HEK293 (cell line): ENCODE results near the gene PCDHGC4.

Source experiments
- CTCF ChIA-PET: fragments of 350-600 bp; formaldehyde crosslinking; extraction: SDS; loops from one replicate; lab custom pipeline; 2021; ENCODE audit warnings: antibody characterized with exemption; lab: Yijun Ruan, JAX
- POLR2A ChIA-PET: fragments of 300-600 bp; formaldehyde crosslinking; extraction: SDS; loops from one replicate; lab custom pipeline; 2020; ENCODE audit warnings: antibody characterized with exemption, inconsistent platforms; lab: Yijun Ruan, JAX
- H3K27ac ChIP-seq: fragments of 200-500 bp; sonication (Bioruptor generic); 2 replicates; pipeline ENCODE4 v1.5.1; 2014; ENCODE audit warnings: low read depth, low read length, control low read depth, inconsistent platforms; ENCODE audit errors: extremely low read depth
- H3K36me3 ChIP-seq, 2 experiments: fragments of 200-500 bp in 1 of 2; sonication (Bioruptor generic) in 1 of 2; 1 replicate in 1 of 2; 2 replicates in 1 of 2; pipeline ENCODE4 v1.5.1; 2014 to 2017; ENCODE audit warnings: inconsistent platforms in 2 of 2, low read length in 2 of 2; ENCODE audit not compliant: control insufficient read depth in 2 of 2, insufficient read depth in 1 of 2
- H3K4me1 ChIP-seq: fragments of 200-500 bp; sonication (Bioruptor generic); 2 replicates; pipeline ENCODE4 v1.5.1; 2014; ENCODE audit warnings: mild to moderate bottlenecking, low read length, inconsistent platforms; ENCODE audit not compliant: control insufficient read depth, insufficient read depth
- H3K4me3 ChIP-seq: 2 replicates; pipeline ENCODE4 v1.5.1; 2011; ENCODE audit warnings: low read depth, mild to moderate bottlenecking, control low read depth, low read length, moderate library complexity
- H3K9me3 ChIP-seq: fragments of 200-500 bp; sonication (Bioruptor generic); 2 replicates; pipeline ENCODE4 v1.5.1; 2014; ENCODE audit warnings: low read depth, low read length, inconsistent platforms; ENCODE audit not compliant: control insufficient read depth, insufficient read depth
- GFI1B ChIP-seq: fragments of 450-650 bp; formaldehyde crosslinking; IDR thresholded peaks from 2 replicates; pipeline ENCODE4 v1.5.1; 2016; ENCODE audit warnings: missing biosample characterization, missing genetic modification characterization
- SETDB1 ChIP-seq: IDR thresholded peaks from one replicate; pipeline ENCODE4 v1.6.1; 2017; ENCODE audit warnings: mild to moderate bottlenecking, low read length, moderate library complexity, mixed read lengths; ENCODE audit not compliant: insufficient read length
- ZBTB20 ChIP-seq: fragments of 450-650 bp; formaldehyde crosslinking; IDR thresholded peaks from 2 replicates; pipeline ENCODE4 v1.5.1; 2016; ENCODE audit warnings: missing biosample characterization, missing genetic modification characterization
- ZBTB21 ChIP-seq: fragments of 450-650 bp; formaldehyde crosslinking; IDR thresholded peaks from 2 replicates; pipeline ENCODE4 v1.5.1; 2017; ENCODE audit warnings: missing biosample characterization, missing genetic modification characterization
- ZFHX2 ChIP-seq: fragments of 450-650 bp; formaldehyde crosslinking; conservative IDR thresholded peaks from 2 replicates; pipeline ENCODE4 v1.5.1; 2016; ENCODE audit warnings: missing biosample characterization, missing genetic modification characterization
- ZNF133 ChIP-seq: fragments of 450-650 bp; formaldehyde crosslinking; IDR thresholded peaks from 2 replicates; pipeline ENCODE4 v1.5.1; 2016; ENCODE audit warnings: missing biosample characterization, missing genetic modification characterization
- ZNF175 ChIP-seq: fragments of 450-650 bp; formaldehyde crosslinking; IDR thresholded peaks from 2 replicates; pipeline ENCODE4 v1.5.1; 2016; ENCODE audit warnings: missing biosample characterization, missing genetic modification characterization
- ZNF202 ChIP-seq: fragments of 450-650 bp; formaldehyde crosslinking; IDR thresholded peaks from 2 replicates; pipeline ENCODE4 v1.5.1; 2016; ENCODE audit warnings: missing biosample characterization, missing genetic modification characterization, borderline replicate concordance
- ZNF335 ChIP-seq: fragments of 450-650 bp; formaldehyde crosslinking; conservative IDR thresholded peaks from 2 replicates; pipeline ENCODE4 v1.5.1; 2016; ENCODE audit warnings: missing biosample characterization, missing genetic modification characterization
- ZNF37A ChIP-seq: fragments of 450-650 bp; IDR thresholded peaks from 2 replicates; pipeline ENCODE4 v1.5.1; 2018; ENCODE audit warnings: missing biosample characterization, missing genetic modification characterization
- ZNF514 ChIP-seq: fragments of 450-650 bp; formaldehyde crosslinking; IDR thresholded peaks from 2 replicates; pipeline ENCODE4 v1.5.1; 2016; ENCODE audit warnings: missing biosample characterization, missing genetic modification characterization
- ZNF555 ChIP-seq: fragments of 450-650 bp; formaldehyde crosslinking; conservative IDR thresholded peaks from 2 replicates; pipeline ENCODE4 v1.5.1; 2017; ENCODE audit warnings: missing biosample characterization, mild to moderate bottlenecking, missing genetic modification characterization, inconsistent platforms
- ZNF571 ChIP-seq: fragments of 450-650 bp; formaldehyde crosslinking; IDR thresholded peaks from 2 replicates; pipeline ENCODE4 v1.5.0; 2017; ENCODE audit warnings: missing biosample characterization, missing genetic modification characterization
- ZNF670 ChIP-seq: fragments of 450-650 bp; formaldehyde crosslinking; IDR thresholded peaks from 2 replicates; pipeline ENCODE4 v1.5.1; 2016; ENCODE audit warnings: missing biosample characterization, missing genetic modification characterization, low read depth
- ZNF76 ChIP-seq: fragments of 450-650 bp; formaldehyde crosslinking; IDR thresholded peaks from 2 replicates; pipeline ENCODE4; 2016; ENCODE audit warnings: low read depth, missing biosample characterization, missing genetic modification characterization, borderline replicate concordance
- ZNF791 ChIP-seq: fragments of 450-650 bp; formaldehyde crosslinking; IDR thresholded peaks from 2 replicates; pipeline ENCODE4 v1.5.1; 2016; ENCODE audit warnings: missing biosample characterization, missing genetic modification characterization
- TF ChIP-seq, protein P1 (sequence below): fragments of 450-650 bp; formaldehyde crosslinking; IDR thresholded peaks from 2 replicates; pipeline ENCODE4 v1.5.1; 2016; ENCODE audit warnings: missing biosample characterization, missing genetic modification characterization
- TF ChIP-seq, protein P2 (sequence below): fragments of 450-650 bp; formaldehyde crosslinking; IDR thresholded peaks from 2 replicates; pipeline ENCODE4 v1.5.1; 2016; ENCODE audit warnings: missing biosample characterization, missing genetic modification characterization
- TF ChIP-seq, protein P3 (sequence below): fragments of 450-650 bp; IDR thresholded peaks from 2 replicates; pipeline ENCODE4 v1.5.1; 2018; ENCODE audit warnings: missing biosample characterization, missing genetic modification characterization
- TF ChIP-seq, protein P4 (sequence below): fragments of 450-650 bp; formaldehyde crosslinking; IDR thresholded peaks from 2 replicates; pipeline ENCODE4 v1.5.1; 2016; ENCODE audit warnings: missing biosample characterization, missing genetic modification characterization

Gene PCDHGC4

DNA sequence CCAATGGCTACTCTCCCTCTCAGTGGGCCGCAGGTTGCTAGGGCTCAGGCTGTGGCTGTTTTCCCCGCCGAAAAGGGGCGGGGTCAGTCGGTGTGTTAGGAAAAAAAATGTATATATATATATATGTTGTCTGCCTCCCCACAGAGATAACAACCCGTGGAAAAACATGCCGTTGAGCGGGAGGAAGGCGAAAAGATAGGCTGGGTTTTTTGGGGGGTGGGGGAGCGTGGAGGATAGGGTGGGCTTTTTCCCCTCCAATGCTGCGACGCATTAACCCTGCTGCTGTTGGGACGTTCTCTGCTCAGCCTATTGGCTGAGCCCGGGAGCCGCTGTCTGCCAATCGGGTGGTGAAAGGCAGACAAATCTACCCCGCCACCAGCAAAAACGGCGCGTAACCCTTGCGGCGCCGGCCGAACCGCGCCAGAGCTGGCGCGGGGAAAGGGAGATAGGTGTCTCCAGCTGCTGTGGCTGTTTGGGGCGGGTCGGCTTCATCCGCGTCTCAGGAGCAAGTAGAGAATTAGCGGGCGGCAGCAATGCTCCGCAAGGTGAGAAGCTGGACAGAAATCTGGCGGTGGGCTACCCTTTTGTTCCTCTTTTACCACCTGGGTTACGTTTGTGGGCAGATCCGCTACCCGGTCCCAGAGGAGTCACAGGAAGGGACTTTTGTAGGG is at the start of gene PCDHGC4:
Gene PCDHGC4, plus strand, starts transcription at position 390 of the 671 bp plus-strand sequence. Its CDS starts 144 bp downstream, at position 534.
- ChIA-PET CTCF (interaction anchor here (0.6 to 6.7 kb wide), 6 partner anchors 25 to 1116 kb away, joined by 3 to 47 read pairs (median 4); partner anchors contain the start of gene PCDHGA11), POLR2A (interaction anchor here (1.2 kb wide), 2 partner anchors 9 kb away, joined by 6 to 11 read pairs; partner anchors contain the start of gene PCDHGC3)
- H3K4me3 ChIP-seq, result peak within 1 kb of the TSS; percentile 40

DNA sequence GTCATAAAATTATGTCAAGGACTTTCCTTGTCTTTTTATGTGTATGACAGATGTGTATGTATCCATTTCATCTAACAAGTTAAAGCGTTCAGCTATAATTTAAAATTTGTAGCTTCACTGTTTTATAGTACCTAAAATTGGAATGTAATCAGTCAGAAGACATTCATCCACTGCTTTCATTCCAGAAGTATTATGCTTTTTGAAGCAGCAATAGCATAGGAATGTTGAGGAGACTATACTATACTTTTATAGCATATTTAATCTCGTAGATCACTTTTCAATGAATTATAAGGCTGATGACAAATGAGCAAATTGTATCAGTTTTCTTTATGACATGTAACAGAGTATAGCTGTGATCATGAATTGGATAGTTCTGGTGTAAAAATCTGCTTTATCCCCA is 47.6 kb upstream of the PCDHGC4 start:
- TF ChIP-seq ZFHX2 (no peak), ZNF791 (tag by site-specific recombination) (no peak), ZNF670 (tag by site-specific recombination) (no peak), ZNF37A (tag by site-specific recombination) (no peak), ZNF76 (tag by site-specific recombination) (no peak), ZNF202 (tag by site-specific recombination) (no peak), ZNF133 (tag by site-specific recombination) (no peak)
- TF ChIP-seq, protein P1, sequence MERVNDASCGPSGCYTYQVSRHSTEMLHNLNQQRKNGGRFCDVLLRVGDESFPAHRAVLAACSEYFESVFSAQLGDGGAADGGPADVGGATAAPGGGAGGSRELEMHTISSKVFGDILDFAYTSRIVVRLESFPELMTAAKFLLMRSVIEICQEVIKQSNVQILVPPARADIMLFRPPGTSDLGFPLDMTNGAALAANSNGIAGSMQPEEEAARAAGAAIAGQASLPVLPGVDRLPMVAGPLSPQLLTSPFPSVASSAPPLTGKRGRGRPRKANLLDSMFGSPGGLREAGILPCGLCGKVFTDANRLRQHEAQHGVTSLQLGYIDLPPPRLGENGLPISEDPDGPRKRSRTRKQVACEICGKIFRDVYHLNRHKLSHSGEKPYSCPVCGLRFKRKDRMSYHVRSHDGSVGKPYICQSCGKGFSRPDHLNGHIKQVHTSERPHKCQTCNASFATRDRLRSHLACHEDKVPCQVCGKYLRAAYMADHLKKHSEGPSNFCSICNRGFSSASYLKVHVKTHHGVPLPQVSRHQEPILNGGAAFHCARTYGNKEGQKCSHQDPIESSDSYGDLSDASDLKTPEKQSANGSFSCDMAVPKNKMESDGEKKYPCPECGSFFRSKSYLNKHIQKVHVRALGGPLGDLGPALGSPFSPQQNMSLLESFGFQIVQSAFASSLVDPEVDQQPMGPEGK (tag by site-specific recombination), result no peak
- H3K27ac ChIP-seq, result no peak overlapping the region
- H3K4me3 ChIP-seq, result no peak overlapping the region
- H3K36me3 ChIP-seq, result no peaks in the 10 kb centered on the region
- CTCF ChIA-PET, result interaction anchor here (0.6 to 2.2 kb wide), 4 partner anchors 14 to 122 kb away, joined by 3 to 9 read pairs (median 6); partner anchors contain the start of gene PCDHGA11
- no peaks in the 10 kb centered on the region for H3K9me3 ChIP-seq
- no peaks in the 10 kb centered on the region for H3K4me1 ChIP-seq
- POLR2A ChIA-PET, result no interaction called here

More for the DNA sequence above, at the start of gene PCDHGC4:
- peaks cover 9% of the 10 kb centered on the region for H3K4me1 ChIP-seq
- no peak within 1 kb of the TSS for H3K27ac ChIP-seq
- H3K36me3 ChIP-seq, result no peaks in the 10 kb centered on the region
- no peaks in the 10 kb centered on the region for H3K9me3 ChIP-seq
- no peak for TF ChIP-seq ZNF571 (tag by site-specific recombination)
- TF ChIP-seq ZNF335 (tag by site-specific recombination), result no peak

DNA sequence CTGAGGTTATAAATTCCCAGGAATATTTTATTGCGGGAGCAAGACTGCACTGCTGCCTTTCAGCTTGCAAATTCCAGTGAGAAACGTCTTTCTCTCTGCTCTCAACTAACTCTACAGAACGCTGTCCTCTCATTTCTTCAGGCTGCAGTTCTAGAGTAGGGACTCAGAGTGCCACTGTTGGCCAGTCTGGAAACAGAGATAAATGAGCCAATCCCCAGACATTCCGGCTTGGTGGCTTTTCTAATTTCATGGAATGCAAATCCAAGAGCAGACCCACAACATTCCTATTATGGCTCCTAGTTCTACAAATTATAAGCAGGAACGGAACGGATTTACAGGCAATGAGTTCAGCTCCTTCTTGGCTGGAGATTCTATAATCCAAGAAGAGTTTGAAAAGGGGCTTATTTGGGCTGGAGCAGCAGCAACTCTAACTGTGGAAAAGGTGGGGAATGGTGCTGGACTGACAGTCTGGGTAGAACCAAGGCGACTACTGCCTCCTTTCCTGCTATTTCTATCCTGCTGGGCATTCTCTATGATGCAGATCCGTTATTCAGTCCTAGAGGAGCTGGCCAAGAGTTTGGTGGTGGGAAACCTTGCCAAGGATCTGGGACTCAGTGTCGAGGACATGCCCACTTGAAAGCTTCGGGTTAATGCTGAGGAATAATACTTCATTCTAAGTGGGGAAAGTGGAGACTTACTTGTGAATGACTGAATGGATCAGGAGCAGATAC is 45.3 kb upstream of the PCDHGC4 start:
- H3K9me3 ChIP-seq, result no peaks in the 10 kb centered on the region
- CTCF ChIA-PET, result interaction anchor here (0.5 to 1.7 kb wide), 5 partner anchors 82 to 118 kb away, joined by 3 to 6 read pairs (median 3); partner anchors contain the start of gene PCDHGB1
- TF ChIP-seq ZNF514 (tag by site-specific recombination) (no peak), ZBTB20 (tag by site-specific recombination) (no peak), ZNF335 (tag by site-specific recombination) (no peak), ZBTB21 (tag by site-specific recombination) (no peak), GFI1B (tag by site-specific recombination) (no peak), ZNF555 (tag by site-specific recombination) (no peak), SETDB1 (no peak), ZNF175 (tag by site-specific recombination) (no peak)
- TF ChIP-seq, protein P2, sequence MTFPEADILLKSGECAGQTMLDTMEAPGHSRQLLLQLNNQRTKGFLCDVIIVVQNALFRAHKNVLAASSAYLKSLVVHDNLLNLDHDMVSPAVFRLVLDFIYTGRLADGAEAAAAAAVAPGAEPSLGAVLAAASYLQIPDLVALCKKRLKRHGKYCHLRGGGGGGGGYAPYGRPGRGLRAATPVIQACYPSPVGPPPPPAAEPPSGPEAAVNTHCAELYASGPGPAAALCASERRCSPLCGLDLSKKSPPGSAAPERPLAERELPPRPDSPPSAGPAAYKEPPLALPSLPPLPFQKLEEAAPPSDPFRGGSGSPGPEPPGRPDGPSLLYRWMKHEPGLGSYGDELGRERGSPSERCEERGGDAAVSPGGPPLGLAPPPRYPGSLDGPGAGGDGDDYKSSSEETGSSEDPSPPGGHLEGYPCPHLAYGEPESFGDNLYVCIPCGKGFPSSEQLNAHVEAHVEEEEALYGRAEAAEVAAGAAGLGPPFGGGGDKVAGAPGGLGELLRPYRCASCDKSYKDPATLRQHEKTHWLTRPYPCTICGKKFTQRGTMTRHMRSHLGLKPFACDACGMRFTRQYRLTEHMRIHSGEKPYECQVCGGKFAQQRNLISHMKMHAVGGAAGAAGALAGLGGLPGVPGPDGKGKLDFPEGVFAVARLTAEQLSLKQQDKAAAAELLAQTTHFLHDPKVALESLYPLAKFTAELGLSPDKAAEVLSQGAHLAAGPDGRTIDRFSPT (tag by site-specific recombination), result no peak
- TF ChIP-seq, protein P3, sequence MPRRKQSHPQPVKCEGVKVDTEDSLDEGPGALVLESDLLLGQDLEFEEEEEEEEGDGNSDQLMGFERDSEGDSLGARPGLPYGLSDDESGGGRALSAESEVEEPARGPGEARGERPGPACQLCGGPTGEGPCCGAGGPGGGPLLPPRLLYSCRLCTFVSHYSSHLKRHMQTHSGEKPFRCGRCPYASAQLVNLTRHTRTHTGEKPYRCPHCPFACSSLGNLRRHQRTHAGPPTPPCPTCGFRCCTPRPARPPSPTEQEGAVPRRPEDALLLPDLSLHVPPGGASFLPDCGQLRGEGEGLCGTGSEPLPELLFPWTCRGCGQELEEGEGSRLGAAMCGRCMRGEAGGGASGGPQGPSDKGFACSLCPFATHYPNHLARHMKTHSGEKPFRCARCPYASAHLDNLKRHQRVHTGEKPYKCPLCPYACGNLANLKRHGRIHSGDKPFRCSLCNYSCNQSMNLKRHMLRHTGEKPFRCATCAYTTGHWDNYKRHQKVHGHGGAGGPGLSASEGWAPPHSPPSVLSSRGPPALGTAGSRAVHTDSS (tag by site-specific recombination), result no peak
- TF ChIP-seq, protein P4, sequence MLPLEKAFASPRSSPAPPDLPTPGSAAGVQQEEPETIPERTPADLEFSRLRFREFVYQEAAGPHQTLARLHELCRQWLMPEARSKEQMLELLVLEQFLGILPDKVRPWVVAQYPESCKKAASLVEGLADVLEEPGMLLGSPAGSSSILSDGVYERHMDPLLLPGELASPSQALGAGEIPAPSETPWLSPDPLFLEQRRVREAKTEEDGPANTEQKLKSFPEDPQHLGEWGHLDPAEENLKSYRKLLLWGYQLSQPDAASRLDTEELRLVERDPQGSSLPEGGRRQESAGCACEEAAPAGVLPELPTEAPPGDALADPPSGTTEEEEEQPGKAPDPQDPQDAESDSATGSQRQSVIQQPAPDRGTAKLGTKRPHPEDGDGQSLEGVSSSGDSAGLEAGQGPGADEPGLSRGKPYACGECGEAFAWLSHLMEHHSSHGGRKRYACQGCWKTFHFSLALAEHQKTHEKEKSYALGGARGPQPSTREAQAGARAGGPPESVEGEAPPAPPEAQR (tag by site-specific recombination), result no peak

More for the DNA sequence above, 45.3 kb upstream of the PCDHGC4 start:
- POLR2A ChIA-PET, result no interaction called here
- Histone ChIP-seq H3K4me3 (no peak overlapping the region), H3K36me3 (no peaks in the 10 kb centered on the region), H3K4me1 (no peaks in the 10 kb centered on the region), H3K27ac (no peak overlapping the region)
